HG02642 (cell line): ENCODE data around the gene CTNNA2.

Source experiments
- ATAC-seq: cut with Tn5 transposase; IDR thresholded peaks from one replicate; pipeline ENCODE4 v1.9.1; 2021; ENCODE audit warnings: mild to moderate bottlenecking; ENCODE audit not compliant: unreplicated experiment, poor library complexity

The CTNNA2 gene

DNA sequence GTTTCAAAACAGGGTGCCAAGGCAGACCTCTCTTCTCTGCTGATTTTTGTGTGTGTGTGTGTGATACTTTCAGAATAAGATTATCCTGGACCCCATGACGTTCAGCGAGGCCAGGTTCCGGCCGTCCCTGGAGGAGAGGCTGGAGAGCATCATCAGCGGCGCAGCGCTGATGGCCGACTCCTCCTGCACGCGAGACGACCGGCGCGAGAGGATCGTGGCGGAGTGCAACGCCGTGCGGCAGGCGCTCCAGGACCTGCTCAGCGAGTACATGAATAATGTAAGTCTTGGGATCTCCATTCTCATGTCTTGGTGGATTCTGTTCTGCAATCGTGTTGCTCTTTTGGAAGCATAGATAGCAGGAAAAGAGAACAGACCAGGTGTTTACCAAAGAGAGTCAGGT is 396.7 kb downstream of the CTNNA2 start:
- ATAC-seq = no peak

DNA sequence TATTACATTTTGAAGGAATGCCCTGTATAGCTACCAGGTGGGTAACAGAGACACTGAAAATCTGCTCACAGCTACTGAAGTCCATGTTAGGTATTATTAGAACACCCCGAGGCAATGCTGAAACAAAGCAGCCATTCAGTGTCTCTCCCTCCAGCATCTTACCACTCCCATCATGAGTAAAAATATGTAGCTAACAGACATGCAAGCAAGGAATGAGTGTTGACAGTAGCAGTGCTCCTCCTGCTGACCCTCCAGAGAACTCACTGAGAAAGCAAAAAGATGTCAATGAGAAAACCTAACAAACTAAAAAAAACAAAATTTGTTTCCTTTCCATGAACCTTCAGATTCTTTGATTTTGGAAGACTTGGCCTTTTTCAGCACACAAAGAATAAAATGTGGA is 397.8 kb downstream of the CTNNA2 start:
- ATAC-seq = no peak

DNA sequence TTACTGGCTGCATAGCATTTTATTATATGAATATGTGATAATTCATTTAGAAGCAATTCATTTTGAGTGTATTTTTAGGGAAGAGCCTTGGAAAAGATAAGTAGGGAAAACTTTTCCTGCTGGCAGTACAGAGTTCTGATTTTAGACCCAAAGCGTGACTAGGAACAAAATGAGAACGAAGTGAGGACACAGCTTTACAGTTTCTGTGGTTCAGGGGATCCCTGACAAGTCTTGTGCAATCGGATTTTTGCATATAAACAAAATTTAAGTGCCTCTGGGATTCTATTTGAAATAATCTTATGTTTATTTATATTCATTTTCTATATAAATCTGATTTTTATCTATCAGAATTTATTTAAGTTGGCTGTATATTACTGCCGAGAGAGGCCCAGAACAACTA is 402.6 kb downstream of the CTNNA2 start:
- ATAC-seq = no peak

DNA sequence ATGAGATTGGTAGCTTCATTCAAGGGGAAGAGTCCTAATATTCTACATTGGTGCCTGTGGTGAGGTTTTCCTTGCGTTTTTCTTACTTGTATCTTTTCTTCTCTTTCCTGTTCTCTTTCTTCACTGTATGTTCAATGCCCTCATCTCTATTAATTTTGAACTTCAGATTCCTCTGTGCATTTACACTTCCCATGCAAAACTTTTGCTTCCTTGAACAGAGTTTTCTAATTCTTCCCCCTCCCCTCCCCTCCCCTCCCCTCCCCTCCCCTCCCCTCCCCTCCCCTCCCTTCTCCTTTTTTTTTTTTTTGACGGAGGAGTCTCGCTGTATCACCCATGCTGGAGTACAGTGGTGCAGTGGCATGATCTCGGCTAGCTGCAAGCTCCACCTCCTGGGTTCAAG is 403.4 kb downstream of the CTNNA2 start:
- ATAC-seq = no peak

DNA sequence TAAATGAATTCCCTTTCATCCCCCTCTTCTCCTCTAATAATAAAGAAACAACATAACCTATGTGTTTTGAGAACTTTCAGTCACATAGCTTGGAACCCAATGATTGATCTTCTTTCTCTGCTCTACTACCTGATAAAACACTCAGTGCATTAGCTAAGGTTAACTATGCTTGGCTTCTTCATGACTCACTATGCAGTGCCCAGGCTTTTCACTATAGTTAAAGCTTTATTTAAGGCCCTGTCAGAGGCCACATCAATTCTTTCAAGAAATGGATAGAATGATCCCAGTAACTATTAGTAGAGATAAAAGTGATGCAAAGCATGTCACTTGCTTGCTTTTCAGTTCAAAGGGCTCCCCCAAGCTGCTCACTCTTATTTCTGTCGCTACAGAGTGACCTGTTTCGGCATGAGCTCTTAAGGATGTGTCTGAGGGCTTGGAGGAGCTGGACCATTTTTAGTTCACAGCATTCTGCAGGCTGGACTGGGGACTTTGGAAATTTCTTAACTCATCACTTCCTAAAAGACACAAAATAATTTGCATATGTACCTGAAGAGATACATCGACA is 407.7 kb downstream of the CTNNA2 start:
- ATAC-seq = no peak

DNA sequence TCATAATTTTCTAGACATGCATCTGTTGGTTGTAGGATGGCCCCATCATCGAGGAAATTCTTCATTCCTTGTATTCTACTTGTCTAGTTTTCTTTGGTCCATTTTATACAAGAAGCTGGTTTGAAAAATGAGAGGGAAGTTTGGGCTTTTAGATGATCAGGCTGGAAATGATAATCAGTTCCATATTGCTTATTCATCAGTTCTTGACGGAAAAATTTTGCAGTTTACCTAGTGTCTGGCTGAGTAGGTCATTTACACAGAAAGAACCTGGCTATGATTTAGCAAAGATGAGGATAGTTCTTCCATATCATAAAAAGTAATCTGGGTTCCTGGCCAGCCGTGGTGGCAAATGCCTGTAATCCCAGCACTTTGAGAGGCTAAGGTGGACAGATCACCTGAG is 416.8 kb downstream of the CTNNA2 start:
- no peak for ATAC-seq

DNA sequence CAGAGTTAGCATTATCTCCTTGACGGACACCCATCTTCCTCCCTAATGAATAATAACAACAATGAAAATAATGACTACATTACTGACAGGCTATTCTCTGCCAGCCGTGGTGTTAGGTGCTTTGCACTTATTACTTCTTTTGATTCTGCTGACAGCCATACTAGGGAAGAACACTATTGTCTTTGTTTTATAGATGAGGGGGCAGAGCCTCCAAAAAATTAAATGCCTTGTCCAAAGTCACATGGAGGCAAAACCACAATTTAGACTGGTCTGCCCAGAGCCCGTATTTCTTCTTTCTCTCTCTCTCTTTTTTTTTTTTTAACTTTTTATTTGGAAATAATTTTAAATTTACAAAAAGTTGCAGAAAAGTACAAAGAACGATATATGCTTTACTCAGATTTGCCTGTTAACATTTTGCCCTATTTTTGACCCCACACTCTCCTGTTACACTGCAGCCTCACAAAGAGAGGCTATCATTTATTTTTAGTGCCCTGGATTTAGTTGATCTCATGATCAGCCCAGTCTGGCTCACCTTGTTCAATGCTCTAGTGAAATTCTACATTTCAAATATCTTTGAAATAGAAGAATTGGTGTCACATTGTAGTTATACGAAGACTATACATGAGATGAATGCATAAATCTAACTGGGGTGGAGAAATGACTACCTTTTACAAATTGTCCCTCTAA is 422.3 kb downstream of the CTNNA2 start:
- no peak for ATAC-seq

DNA sequence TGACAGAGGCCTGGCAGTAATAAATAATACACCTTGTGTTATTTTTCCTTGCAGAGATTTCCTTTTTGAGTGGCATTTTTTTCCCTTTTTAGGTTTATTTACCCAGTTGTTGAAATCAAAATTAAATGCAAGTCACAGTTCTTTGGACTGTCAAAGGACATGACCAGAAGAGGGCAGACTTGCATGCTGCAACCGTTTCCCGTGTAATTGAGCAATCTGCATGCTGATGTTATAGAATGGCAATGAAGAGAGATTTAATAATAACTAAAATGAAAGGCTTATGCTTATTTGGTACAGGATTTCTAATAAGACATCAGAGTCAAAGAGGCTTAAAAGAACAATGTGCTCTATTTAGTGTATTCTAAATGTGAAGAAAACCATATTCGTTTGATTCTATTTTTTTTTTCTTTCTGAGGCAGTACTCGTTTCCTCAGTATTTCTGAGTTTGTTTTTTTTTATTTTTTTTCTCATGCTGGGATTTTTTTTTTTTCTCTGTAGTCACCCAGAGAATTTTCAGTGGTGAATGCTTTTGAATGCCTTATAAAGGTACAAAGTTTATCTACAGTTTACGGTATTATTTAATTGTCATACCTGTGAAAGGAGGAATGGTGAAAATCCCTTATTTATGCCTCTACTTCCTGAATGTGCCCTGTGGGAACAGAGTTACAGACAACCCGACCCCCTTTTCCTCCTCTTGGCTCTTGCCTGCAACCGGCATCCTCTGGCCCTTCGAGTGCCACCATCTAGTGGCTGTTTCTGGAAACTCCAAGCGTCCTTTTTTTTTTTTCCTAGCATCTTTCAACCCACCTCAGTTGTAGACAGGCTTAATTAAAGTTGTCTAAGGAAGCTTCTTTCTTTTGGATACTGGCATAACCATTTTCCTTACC is 423.2 kb downstream of the CTNNA2 start:
- peak; percentile 71 for ATAC-seq

DNA sequence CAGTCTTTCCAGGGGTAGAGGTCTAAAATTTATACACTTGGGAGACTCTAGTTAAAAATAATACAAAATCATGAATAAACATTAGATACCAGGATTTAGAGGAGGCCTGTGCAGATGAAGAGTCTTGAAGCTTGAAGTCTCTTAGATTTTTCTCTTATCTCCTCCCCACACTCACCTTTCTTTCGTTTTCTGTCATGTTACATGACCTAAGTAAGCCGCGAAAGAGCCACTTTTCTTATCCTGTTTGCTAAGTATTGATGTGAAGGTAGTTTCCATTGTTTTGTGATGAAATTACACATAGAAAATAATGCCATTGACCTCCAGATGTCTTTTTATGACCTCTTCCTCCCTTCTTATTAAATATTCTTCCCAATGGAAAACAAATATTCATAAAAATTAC is 423.9 kb downstream of the CTNNA2 start:
- no peak for ATAC-seq

DNA sequence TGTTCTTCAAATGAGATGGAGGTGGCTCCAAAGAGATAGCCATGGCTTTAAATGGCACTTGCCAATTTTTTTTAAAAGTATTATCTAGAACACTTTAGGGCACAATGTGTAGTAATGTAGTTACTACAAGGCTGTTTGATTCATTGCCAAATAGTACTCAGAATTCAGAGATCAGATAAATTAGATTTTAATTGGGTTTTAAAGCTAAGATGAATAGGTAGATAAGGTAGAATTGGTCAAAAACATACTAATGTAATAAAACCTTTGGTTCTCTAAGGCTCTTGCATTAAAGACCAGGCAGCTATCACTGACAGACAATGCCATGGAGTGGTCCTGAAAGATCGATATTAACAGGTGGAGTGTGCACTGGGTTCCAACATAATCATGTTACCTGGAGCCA is 425.8 kb downstream of the CTNNA2 start:
- no peak for ATAC-seq

DNA sequence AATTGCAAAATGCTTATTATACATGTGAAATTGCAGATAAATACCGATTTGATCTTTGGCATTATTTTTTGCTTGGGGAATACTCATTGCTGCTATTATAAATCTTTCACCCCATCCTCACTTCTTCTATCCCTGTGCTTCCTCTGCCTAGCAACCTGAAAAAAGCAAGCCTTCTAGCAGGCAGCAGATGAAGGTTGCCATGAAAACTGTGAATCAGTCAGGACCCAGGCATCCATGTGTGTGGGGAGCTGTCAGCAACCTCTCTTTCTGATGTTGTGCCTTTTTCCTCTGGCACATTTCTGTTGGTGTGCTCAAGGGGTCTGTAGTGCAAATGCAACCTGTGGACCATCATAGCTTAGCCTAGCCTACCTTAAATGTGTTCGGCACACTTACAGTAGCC is 427.5 kb downstream of the CTNNA2 start:
- ATAC-seq = no peak

DNA sequence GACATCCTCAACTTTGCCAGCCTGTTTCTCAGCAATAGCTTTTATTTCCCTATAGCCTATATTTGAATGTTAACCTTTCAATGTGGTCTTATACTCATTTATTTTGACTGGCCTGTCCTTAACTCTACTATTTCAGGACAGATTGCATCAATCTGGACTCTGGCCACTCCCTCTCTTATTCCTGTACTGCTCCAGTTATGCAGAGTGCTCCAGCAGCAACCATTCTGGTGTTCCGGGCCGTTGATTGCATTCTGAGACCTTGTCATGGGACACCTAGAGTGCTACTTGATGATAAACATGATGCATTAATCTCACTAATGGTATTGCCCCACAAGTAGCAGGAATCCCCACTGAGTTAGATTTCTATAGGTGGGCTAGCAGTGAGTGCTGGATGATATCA is 428.3 kb downstream of the CTNNA2 start:
- no peak for ATAC-seq

DNA sequence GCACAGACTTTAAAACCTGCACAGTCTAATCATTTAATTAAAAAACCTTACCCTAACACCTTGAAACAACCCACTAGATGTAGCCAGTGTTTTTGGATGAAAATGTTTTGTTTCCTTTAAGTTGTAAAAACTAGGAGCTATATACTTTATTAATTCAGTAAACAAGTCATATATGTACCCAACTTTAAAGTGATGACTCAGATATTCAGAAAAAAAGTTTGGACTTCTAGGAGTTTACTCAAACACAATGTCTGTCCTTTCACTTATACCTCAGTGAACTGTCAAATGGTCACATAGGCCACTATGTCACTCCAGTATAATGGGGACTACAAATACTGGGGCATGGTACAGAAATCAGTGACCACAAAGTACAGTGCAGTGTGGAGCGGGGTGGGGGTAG is 431.4 kb downstream of the CTNNA2 start:
- ATAC-seq = no peak

DNA sequence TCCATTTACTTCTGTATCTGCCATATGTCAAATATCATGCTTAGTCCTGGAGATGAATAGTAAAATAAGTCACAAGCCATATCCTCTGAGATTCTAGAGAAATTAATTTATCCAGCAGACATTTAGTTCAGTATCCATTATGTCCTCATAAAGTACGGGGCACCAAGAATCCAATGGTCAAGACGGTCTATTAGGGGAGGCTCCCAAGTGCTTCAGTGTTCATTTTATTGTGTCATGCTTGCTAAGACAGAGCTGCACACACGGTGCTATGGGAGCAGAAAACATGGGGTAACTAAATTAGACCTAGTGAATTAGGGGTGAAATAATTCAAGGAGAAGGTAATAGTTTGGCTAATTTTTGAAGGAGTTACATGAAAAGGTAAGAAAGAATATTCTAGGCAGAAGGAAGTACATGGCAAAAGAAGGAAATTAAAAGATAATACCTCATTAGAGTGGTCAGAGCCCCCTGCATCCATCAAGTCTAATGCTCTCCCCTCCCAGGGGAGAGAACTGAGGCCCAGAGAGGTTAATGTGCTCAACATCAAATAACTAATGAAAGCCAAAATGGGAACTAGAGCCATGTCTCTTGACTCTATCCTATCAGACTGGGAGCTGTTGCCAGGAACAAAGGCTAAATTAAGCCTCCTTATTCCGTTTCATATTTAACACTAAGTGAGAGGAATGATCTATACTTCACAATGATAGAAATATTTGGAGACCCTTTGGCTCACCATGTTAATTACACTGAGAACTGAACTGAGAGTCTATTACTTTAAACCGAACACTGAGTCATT is 433.0 kb downstream of the CTNNA2 start:
- no peak for ATAC-seq

DNA sequence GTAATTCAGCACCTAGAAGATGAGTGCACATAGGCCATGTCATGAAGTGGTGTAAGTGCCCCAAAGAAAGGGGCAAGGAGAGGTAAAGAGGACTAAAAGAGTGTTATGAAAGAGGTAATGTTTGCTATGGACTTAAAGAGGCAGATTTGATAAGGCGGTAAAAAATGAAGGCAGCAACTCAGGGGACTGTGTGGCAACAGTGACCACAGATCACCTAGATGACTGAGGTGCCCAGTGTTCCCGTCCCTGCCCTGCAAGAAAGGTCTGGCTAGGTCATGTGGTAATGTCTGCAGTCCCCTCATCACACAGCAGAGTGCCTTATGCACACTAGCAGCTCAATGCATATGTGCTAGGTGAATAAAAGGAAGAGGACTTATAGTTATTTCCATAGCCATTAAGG is 434.9 kb downstream of the CTNNA2 start:
- no peak for ATAC-seq

DNA sequence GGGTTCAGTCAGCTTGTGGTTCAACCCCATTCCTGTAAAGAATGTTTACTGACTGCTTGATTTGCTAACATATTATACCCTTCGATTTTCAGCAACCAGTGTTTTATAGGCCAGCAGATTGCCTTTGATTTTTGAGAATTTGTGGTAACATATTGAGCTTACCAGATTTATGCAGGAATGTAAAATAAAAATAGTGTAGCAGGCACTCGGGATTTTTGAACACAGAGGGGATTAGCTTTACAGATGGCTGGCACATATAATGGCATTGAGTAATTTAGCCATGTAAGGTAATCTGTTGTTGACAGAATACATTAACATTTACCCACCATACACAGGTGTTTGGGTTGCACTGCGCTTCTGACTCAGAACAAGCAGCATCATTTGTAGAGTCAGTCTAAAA is 437.7 kb downstream of the CTNNA2 start:
- no peak for ATAC-seq

DNA sequence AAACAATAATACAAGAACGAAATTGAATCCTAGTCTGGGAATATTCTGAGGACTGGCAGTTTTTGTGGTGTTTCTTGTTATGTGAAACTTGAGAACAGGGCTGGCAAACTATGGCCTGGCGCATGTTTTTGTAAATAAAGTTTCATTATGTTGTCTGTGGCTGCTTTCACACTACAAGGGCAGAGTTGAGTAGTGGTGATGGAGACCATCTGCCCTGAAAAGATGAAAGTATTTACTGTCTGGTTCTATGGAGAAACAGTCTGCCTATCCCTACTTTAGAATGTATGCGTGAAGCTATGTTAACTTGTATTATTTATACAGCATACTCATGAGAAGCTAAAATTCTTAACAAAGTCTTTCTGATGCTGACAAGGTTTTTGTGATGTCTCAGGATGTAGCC is 439.8 kb downstream of the CTNNA2 start:
- ATAC-seq = no peak

DNA sequence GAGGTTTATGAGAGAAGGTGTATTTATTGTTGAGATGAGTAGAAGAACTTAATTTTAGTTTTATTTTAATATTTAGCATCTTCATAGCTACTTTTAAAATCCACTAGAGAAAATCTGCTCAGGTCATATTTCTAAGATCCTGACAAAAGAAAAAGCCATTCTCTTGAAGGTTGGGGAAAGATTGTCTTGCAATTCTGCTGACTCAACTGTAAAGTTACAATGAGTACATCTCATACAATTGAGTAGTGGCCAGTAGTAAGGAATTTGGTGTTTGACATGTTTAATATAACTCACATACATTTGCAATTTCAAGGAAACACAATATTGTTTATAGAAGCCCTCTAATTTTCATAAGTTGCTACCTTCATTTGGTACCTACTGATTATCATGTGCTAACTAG is 447.2 kb downstream of the CTNNA2 start:
- no peak for ATAC-seq

DNA sequence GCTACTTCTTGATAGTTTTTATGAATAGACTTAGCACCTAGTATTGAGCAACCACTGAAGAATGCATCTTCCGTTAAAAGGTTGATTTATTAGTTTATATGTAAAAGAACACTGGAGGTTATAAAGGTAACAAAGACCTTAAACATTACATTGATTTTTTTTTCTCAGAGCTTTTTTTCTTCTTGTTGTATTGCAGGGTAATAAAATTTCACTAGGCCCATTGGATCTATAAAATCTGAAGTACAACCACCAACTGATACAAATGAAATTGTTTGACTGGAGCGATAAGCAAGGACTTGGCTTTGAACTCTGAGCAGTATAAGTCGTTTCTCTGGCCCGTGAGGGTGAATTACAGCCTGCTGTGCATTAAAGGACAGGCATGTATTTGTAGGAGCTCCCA is 447.7 kb downstream of the CTNNA2 start:
- no peak for ATAC-seq

DNA sequence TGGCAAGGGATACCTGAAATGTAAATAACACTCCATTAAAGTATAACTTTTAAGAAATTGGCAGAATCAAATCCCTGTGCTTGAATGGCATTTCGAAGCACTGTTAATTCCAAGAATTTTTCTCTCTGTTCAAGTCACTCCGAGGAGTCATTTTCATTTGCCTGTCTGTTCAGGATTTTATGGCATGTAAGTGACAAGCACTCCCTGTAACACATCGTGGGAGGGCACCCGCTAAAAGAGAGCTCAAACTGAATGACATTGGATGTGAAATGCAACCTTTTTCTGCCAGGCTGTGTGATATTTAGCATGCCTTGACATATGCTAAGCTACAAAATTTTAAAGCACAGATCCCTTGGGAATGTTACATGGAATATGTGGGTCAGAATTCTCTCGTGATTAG is 452.1 kb downstream of the CTNNA2 start:
- no peak for ATAC-seq

DNA sequence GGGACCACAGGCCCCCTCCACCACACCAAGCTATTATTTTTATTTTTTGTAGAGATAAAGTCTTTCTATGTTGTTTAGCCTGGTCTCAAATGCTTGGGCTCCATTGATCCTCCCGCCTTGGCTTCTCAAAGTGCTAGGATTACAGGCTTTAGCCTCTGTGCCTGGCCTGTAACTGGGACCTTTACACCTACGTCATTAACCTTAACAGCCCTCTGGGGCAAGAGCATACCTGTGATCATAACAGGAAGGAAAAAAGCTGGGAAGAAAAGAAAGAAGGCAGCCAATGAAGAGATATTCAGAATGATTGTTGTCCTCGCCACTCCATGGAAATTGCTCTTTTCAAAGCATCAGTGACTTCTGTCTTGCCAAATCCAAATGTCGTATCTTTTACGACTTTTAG is 453.5 kb downstream of the CTNNA2 start:
- ATAC-seq = no peak
